ENCODE measurements around the gene PFKL.
A peak's percentile ranks its signal among the peaks of the same experiment; 100 is the strongest.
"Not testable (repeated sequence)": the region's sequence is repeated elsewhere in the genome, so short reads cannot be mapped to it uniquely, and the experiment has no call there.

Gene PFKL

DNA sequence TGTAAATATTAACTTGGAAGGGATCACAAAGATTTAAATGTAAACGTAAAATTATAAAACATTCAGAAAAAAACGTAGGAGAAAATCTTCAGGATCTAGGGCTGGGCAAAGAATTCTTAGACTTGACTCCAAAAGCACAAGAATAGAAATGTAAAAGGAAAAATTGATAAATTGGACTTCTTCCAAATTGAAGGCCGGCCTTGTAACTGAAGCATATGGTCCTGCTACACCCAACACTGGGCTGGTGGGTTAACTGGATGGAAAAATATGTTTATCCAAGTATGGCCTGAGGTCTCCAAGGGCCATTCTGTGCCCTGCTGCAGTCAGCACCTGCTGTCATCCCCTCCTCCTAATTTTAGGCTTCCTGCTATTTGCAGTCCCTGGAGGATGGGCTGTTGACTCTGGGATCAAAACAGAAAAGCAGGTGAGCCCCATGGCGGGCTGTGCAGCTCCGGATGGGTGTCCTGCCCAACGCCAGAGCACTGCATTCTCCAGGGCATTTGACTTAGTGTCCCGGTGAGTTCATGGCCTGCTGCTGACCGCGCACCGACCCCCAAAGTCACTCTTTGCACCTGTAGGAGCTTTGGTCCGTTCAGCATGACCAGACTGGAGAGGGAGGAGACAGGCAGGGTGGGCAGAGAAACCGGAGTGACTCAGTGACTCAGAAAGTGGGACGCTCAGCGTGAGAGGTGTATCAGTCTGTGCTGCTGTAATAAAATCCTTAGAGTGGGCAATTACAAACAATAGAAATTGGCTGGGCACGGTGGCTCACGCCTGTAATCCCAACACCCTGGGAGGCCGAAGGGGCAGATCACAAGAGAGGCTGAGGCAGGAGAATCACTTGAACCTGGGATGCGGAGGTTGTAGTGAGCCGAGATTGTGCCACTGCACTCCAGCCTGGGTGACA, 20.2 kb upstream of the PFKL start:
- no peak for DNase-seq (ENCODE audit: low spot score)

DNA sequence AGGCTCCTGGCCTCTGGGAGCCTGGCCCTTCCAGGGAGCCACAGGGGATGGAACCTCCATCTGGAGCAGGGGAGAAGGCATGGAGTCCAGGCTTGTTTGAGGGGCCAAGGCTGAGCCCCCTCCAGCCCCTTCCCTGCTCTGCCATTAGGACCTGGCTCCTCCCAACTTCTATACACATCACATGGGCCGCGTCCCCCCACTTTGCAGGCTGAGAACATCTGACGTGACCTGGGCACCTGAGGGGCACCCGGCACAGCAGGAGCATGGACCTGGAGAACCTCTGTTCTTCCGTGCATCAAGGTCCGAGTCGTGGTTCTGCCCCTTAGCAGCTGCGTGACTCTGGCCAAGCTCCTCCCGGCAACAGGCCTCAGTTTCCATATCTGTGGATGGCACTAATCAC, 18.1 kb upstream of the PFKL start:
- DNase-seq (ENCODE audit: low spot score), result no peak

DNA sequence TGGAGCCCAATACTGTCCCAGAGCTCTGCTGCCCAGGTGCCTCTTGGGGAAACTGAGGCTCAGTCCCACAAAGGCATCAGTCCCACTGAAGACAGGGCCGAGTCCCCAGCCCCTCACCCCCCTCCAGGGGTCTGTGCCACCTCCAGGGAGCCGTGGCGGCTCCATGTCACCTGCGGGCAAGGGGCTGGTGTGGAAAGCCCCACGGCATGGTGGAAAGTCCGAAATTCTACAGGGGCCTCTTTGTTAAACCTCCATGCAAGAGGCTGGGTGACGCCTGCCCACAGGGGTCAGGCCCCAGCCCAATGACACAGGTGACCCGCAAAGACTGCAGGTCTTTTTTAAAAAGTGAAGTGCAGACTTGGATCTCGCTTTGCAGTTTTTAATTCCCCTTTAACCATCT, 17.5 kb upstream of the PFKL start:
- no peak for DNase-seq (ENCODE audit: low spot score)

DNA sequence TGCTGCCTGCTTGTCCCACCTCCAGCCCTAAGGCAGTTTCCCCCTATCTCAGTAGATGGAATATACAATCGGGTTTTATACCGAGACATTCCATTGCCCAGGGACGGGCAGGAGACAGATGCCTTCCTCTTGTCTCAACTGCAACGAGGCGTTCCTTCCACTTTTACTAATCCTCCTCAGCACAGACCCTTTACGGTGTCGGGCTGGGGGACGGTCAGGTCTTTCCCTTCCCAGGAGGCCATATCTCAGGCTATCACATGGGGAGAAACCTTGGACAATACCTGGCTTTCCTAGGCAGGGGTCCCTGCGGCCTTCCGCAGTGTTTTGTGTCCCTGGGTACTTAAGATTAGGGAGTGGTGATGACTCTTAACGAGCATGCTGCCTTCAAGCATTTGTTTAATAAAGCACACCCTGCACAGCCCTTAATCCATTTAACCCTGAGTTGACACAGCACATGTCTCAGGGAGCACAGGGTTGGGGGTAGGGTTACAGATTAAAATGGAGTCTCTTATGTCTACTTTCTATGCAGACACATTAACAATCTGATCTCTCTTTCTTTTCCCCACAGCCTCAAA, 16.6 kb upstream of the PFKL start:
- DNase-seq (ENCODE audit: low spot score), result not testable (repeated sequence)

DNA sequence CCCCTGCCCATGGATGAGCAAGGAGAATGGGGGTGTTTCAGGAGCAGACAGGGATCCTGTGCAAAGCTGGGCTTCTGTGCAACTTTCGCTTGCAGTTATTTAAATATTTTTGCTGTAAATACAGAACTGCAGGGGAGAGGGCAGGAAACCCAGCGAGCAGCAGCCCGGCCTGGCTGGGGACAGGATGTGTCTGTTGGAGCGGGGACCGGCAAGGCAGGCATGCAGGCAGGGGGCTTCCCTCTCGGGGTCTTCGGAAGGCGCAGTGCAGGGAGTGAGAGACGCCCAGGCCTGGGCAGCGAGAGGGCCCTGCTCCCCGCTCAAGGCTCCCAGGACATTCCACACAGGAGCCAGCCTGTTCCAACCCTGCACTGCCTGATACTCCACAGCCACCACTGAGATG, 15.9 kb upstream of the PFKL start:
- no peak for DNase-seq (ENCODE audit: low spot score)

DNA sequence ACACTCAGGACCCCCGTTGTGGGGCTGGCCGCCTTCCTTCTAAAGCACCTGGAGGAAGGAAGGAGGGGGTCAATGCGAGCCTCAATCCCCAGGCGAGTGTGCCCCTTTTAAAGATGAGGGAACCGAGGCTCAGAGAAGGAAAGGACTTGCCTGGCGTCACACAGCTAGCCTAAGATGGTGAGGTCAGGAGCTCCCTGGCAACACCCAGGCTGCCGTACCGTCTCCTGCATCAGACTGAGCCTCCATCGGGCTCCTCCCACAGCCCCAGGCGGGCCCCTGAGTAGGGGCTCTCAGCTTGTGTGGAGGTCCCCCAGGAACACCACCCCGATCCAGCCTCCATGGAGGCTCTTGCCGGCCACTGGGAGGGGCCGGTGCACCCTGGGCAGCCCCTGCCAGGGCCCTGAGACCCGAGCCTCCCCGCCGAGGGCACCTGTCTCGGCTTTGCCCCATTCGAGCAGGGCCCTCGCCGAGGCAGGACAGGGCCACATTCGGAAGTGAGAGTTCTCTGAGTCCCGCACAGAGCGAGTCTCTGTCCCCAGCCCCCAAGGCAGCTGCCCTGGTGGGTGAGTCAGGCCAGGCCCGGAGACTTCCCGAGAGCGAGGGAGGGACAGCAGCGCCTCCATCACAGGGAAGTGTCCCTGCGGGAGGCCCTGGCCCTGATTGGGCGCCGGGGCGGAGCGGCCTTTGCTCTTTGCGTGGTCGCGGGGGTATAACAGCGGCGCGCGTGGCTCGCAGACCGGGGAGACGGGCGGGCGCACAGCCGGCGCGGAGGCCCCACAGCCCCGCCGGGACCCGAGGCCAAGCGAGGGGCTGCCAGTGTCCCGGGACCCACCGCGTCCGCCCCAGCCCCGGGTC, 14.5 kb upstream of the PFKL start, which contains the start of gene AIRE:
AIRE (plus strand) TSS at position 739 of the 855 bp plus-strand sequence. CDS start 131 bp downstream, outside the sequence.
- DNase-seq (ENCODE audit: low spot score), result peak; percentile 62

DNA sequence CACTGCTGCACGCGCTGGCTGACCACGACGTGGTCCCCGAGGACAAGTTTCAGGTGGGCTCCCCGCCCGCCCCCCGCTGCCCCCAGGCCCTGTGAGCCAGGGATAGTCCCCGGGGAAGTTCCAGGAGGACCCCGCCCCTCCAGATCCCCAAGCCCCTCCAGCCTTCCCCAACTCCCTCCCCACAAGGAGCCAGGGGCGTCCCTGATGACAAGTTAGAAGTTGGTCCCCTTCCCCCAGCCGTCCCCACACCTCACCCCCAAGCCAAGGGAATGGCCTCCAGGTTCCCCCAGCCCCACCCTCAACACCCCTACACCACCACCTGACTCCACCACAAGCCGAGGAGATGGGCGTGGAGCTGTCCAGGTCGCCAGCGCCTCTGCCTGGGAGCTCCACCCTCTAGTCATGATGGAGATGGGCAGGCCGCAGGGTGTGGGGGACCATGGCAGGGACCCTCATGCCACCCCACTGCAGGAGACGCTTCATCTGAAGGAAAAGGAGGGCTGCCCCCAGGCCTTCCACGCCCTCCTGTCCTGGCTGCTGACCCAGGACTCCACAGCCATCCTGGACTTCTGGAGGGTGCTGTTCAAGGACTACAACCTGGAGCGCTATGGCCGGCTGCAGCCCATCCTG, 13.7 kb upstream of the PFKL start:
- no peak for DNase-seq (ENCODE audit: low spot score)

DNA sequence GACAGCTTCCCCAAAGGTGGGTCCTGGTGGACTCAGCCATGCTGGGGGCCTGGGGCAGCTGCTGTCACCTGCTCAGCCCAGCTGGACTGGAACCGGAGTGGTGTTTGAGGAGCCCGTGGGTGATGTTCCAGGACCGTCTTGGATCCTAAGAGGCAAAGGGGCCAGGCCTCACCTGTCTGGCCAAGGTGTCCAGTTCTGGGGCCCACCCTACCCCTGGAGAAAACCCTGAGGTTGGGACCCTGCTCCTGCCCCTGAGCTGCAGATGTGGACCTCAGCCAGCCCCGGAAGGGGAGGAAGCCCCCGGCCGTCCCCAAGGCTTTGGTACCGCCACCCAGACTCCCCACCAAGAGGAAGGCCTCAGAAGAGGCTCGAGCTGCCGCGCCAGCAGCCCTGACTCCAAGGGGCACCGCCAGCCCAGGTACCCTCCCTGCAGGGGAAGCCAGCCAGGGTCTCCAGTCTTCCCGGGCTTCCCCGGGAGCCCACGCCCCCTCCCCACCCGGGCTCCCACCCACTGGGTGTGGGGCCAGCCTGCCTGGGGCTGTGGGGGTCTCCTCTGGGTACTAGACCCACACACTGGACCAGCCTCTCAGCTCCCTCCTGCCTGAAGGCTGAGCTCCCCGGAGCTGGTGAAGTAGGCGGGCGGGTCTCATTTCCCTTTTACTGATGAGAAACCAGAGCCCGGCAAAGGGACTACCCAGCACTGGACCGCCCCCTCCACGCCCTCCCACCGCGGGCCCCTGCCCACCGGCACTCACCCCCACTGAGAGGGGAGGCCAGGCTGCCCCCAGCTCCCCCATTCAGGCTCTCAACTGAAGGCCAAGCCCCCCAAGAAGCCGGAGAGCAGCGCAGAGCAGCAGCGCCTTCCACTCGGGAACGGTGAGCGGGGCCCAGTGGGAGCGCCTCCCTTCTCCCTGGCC, 12.9 kb upstream of the PFKL start:
- no peak for DNase-seq (ENCODE audit: low spot score)

DNA sequence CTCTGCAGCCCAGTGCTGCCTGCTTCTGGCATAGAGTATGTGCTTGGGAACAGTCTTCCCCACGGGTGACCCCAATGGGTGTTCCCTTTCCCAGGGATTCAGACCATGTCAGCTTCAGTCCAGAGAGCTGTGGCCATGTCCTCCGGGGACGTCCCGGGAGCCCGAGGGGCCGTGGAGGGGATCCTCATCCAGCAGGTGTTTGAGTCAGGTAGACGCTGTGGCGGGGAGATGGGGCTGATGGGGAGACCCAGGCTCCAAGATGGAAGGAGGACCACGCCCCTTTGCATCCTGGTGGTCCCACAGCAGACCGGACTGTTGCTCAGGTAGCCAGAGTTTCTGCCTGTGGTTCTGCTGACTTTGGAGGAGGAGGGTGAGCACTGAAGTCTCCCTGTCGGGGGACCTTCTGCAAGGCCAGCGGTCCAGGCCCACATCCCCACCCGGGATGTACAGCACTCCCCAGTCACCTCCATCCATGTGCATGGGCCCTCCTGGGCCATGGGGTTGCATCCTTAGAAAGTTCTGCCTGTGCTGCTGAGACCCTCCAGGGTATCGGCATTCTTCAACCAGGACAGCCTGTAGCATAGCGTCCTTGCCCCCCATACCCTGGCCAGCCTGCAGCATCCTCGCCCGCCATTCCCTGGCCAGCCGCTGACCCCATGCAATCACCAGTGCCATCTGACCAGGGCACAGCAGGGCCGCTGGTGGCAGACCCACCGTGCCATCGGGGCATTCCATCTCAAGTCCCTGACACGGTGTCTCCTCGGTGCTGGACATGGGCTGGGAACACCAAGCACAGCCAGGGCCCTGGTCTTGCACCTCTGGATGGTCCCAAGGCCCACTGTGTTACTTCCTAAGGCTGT, 11.4 kb upstream of the PFKL start:
- no peak for DNase-seq (ENCODE audit: low spot score)

DNA sequence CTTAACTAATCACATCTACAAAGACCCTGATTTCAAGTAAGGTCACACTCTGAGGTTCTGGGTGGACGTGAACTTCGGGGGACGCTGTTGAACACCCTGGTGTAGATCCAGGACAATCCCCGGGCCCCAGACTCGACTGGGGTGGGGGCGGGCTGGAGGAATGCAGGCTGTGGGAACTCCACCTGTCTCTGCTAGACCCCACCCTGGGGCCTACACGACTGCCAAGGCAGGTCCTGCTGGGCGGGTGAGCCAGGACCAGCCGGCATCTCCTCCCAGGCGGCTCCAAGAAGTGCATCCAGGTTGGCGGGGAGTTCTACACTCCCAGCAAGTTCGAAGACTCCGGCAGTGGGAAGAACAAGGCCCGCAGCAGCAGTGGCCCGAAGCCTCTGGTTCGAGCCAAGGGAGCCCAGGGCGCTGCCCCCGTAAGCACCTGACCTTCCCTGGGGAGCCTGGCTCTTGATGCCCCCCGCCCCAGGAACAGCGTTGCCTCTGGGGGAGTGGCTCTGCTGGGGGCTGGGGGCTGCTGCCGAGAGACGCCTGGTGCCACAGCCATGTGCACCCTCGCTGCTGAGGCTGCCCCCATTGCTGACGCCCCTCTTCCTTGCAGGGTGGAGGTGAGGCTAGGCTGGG, 10.4 kb upstream of the PFKL start:
- DNase-seq (ENCODE audit: low spot score), result no peak

DNA sequence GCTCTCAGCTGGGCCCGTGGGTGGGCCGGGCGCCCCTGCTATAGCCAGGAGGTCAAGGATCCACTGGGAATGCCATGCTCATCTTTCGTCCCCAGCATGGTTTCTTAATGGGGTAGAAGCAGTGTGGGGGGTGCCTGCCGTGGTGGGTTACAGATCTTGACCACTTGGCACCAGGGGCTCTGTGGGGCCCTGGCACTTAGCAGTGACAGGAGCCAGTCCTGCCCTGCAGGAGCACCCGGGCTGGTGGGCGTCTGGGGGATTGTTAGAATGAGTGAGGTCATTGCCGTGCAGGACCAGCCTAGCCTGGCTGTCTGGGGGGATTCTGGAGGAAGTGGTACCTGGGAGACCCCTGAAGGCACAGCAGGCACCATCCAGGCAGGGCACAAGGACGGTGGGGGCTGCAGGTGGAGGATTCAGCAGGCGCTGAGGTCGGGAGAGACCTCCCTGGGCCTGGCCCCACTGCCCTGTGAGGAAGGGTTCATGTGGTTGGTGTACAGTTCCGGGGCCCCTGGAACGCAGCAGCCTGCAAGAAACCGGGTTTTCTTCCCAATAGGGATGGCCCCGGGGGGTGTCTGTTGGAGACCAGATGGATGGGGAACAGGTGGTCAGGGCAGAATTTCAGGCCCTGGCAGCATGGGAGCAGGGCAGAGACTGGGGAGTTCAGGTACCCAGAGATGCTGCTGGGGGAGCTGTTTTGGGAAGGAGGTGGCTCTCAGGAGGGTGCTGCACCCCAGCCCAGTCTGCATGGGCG, 9.4 kb upstream of the PFKL start:
- no peak for DNase-seq (ENCODE audit: low spot score)

DNA sequence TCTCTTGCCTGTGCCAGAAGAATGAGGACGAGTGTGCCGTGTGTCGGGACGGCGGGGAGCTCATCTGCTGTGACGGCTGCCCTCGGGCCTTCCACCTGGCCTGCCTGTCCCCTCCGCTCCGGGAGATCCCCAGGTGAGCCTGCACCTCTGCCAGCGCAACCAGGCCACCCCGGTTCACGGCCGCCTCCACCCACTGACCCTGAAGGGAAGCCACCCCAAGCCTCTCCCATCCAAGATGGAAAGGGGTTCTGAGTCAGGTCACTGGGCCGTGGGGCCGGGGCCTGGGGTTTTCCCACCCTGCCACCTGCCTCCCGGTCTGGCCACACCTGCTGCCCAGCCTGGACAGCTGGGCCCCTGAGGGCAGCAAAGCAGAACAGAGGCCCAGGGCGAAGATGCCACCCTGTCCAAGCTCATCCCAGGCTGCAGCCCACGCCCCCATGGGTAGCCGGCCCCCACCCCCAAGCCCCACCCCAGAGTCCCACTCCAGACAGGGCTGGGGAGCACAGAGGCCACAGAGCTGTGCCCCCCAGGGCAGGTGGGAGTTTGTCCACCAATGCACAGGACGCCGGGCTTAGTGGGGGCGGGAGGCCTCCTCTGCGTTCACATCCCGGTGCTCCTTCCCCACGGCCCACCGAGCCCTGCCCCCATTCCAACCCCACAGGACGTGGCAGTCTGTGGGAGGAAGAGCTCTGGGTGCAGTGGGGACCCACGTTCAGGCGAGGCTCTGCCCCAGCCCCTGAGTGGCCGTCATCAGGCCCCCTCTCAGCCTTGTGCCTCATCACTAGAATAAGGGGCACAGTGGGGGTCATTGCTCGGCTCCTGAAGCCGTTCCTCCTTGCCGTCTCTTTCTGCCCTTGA, 8.5 kb upstream of the PFKL start:
- DNase-seq (ENCODE audit: low spot score), result no peak

DNA sequence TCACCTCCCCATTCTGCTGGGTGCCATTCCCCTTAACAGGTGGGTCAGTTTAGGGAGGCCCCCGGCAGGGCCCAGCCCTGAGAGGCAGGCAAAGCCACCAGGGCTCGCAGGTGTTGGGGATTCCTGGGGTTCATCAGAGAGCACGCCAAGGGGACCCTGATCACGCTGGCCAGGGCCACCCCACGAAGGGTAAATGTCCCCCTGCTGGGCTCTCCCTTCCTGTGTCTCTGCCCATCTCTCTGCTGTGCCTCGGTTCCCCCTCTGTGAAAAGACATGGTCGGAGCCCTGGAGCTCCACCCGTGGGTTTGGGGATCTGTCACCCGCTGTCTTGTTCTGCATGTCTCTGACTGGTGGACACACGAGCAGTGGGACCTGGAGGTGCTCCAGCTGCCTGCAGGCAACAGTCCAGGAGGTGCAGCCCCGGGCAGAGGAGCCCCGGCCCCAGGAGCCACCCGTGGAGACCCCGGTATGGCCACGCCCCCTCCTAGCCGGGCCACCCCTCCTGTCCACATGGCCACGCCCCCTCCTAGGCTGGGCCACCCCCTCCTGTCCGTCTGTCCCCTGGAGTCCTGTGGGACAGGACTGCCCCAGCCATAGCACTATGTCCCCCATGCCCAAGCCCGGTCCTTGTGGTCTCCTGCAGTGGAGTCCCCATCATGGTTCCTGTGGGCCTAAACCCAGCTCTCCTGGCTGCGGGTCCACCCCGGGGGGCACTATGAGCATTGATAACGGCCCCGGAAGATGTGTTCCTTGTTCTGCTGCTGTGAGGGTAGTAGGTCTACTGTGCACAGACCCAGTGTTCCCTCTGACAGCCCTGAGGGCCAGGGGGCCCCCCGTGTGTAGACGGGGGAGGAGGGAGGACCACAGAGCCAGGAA, 7.7 kb upstream of the PFKL start:
- peak; percentile 52 for DNase-seq (ENCODE audit: low spot score)

DNA sequence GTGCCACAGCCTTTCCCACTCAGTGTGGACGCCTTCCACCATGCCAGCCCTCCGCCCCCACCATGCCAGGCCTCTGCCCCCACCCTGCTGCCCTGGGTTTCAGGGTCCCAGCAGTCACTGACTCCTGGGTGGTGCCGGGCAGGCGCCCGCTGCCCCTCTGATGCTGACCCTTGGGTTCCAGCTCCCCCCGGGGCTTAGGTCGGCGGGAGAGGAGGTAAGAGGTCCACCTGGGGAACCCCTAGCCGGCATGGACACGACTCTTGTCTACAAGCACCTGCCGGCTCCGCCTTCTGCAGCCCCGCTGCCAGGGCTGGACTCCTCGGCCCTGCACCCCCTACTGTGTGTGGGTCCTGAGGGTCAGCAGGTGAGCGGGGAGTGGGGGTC, 7.0 kb upstream of the PFKL start:
- DNase-seq (ENCODE audit: low spot score), result no peak

DNA sequence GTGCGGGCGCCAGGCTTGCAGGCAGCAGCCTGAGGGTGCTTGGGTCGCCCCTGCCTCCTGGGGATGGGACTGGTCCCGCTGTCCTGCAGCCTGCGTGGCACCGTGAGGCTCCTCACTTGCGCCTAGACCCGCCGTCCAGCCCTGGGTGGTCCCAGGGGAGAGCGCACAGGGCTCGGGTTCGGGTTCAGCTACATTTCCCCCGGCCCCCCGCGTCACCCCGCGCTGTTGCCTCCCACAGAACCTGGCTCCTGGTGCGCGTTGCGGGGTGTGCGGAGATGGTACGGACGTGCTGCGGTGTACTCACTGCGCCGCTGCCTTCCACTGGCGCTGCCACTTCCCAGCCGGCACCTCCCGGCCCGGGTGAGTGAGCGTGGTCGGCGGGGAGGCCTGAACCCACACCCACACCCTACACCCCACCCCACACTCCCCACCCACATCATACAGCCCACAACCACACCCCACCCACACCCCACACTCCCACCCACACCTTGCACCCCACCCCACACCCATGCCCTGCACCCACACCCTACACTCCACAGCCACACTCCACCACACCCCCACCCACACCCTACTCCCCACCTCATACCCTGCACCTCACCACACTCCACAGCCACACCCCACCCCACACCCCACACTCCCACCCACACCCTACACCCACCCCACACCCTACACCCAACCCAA, 6.2 kb upstream of the PFKL start:
- DNase-seq (ENCODE audit: low spot score), result no peak

DNA sequence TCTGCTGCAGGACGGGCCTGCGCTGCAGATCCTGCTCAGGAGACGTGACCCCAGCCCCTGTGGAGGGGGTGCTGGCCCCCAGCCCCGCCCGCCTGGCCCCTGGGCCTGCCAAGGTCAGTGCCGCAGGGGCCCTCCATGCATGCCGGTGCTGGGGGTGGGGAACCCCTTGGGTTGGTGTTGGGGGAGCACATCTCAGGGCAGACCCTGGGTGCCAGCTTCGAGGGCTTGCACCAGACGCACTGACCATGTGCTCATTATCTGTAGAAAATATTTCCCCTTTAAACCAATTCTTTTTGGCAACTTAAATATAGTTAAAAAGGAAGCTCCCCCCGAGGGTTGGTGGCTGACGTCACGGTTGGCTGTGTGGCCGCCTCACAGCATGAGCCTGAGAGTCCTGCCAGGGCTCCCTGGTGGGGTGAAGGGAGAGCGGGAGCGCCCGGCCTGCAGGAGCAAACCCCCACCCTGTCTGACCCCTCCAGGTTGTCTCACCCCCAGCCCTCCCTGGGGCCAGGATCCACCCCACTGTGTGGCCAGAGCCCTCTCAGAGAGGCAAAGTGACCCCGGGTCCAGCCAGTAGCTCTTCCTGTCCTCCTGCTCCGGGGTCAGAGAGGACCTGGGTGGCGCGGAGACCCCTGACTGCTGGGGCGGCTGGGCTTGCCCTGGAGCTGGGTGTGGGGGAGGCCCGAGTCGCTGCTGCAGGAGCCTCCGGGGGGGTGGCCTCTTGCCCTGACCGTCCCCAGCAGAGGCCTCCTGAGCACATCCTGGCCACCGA, 5.3 kb upstream of the PFKL start:
- peak; percentile 55 for DNase-seq (ENCODE audit: low spot score)
